Measurements from ENCODE around the gene ENAM.

Gene ENAM, protein sequence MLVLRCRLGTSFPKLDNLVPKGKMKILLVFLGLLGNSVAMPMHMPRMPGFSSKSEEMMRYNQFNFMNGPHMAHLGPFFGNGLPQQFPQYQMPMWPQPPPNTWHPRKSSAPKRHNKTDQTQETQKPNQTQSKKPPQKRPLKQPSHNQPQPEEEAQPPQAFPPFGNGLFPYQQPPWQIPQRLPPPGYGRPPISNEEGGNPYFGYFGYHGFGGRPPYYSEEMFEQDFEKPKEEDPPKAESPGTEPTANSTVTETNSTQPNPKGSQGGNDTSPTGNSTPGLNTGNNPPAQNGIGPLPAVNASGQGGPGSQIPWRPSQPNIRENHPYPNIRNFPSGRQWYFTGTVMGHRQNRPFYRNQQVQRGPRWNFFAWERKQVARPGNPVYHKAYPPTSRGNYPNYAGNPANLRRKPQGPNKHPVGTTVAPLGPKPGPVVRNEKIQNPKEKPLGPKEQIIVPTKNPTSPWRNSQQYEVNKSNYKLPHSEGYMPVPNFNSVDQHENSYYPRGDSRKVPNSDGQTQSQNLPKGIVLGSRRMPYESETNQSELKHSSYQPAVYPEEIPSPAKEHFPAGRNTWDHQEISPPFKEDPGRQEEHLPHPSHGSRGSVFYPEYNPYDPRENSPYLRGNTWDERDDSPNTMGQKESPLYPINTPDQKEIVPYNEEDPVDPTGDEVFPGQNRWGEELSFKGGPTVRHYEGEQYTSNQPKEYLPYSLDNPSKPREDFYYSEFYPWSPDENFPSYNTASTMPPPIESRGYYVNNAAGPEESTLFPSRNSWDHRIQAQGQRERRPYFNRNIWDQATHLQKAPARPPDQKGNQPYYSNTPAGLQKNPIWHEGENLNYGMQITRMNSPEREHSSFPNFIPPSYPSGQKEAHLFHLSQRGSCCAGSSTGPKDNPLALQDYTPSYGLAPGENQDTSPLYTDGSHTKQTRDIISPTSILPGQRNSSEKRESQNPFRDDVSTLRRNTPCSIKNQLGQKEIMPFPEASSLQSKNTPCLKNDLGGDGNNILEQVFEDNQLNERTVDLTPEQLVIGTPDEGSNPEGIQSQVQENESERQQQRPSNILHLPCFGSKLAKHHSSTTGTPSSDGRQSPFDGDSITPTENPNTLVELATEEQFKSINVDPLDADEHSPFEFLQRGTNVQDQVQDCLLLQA

DNA sequence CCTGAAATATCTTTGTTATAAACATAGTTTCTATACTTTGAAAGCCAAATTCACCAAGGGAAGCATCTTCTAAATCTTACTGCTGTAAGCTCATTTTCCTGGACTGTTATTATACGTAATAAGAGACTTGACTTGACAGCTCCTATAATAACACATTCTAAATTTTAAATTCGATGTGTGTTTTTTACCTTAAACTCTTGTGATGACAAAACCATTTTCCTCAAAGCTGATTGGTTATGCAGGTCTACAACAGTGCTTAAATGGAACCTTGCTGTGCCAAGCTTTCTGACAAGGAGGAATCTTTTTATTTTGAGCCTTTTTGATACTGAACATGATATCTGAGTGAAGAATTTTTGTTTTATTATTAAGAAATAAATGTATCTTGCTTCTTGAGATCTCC, at the start of gene ENAM:
ENAM (plus strand) TSS at position 301 of the 400 bp plus-strand sequence. CDS start 757 bp downstream, outside the sequence.
- Histone ChIP-seq H3K27me3 (ENCODE audit: control insufficient read depth, insufficient read depth, low read length) (no peaks in the 10 kb centered on the region), H3K27ac (ENCODE audit: low read depth, low read length) (no peak within 1 kb of the TSS), H3K36me3 (ENCODE audit: control insufficient read depth, insufficient read depth, low read length) (no peaks in the 10 kb centered on the region), H3K9ac (ENCODE audit: low read depth, low read length) (no peak within 1 kb of the TSS), H3K9me3 (ENCODE audit: control insufficient read depth, insufficient read depth, low read length) (no peaks in the 10 kb centered on the region), H3K4me3 (ENCODE audit: low read depth, low read length) (no peak within 1 kb of the TSS), H3K4me1 (ENCODE audit: control insufficient read depth, insufficient read depth, low read length) (no peaks in the 10 kb centered on the region)

DNA sequence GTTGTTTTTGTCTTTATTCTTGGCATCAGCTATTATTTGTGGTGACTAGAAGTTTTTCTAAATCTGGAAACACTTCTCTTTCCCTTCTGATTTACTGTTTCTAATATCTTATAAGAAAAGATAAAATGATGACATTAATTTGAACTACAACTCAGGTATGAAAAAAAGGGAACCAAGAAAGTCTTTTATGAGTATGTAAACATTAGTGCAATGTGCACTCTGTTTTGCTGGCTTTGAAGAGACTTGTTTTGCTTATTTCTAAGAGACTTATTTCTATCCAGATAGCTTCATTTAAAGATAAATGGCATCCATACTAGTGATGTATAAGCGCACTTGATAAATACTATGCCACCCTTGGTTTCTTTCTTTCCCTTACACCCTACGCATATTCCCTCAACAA, 46.6 kb upstream of the ENAM start:
- H3K36me3 ChIP-seq (ENCODE audit: control insufficient read depth, insufficient read depth, low read length): no peaks in the 10 kb centered on the region
- H3K27me3 ChIP-seq (ENCODE audit: control insufficient read depth, insufficient read depth, low read length): no peaks in the 10 kb centered on the region
- H3K27ac ChIP-seq (ENCODE audit: low read depth, low read length): no peak overlapping the region
- H3K4me1 ChIP-seq (ENCODE audit: control insufficient read depth, insufficient read depth, low read length): no peaks in the 10 kb centered on the region
- H3K9me3 ChIP-seq (ENCODE audit: control insufficient read depth, insufficient read depth, low read length): no peaks in the 10 kb centered on the region
- no peak overlapping the region for H3K9ac ChIP-seq (ENCODE audit: low read depth, low read length)
- no peak overlapping the region for H3K4me3 ChIP-seq (ENCODE audit: low read depth, low read length)

DNA sequence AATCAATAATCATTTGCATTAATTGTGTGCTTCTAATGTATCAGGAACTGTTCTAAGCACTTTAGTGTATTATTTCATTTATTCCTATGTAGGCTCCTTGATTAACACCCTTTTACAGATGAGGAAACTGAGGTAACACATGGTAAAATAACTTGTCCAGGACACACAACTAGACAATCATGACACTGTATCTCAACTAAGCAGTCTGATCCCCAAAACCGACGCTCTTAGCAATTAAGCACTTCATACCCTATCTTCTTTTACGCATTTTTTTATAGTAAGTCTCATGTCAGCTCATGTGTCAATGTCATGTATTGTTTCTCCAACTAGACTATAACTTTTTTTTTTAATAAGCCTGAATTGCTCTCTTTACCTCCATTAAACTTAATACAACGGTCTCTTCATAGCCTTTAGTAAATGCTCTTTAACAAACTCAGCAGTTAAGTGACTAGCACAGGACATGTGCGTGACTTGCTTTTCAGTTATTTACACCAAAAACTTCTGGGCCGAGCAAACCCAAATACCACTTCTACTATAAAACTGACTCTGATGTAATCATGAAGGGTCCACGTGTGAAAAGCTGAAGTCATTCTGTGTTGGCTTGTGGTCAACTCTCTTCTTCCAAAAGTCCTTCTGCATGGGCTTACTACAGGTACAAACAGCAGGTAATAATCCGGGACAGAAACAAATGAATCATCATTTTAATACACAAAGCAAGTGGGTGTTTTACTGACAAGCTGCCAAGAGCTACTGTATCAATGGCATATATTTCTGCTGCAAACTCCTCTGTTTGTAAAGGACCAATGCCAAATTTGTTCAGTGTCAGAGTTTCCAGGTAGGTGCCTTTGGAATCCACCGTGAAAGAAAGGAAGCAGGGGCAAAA, 44.4 kb upstream of the ENAM start:
- Histone ChIP-seq H3K36me3 (ENCODE audit: control insufficient read depth, insufficient read depth, low read length) (no peaks in the 10 kb centered on the region), H3K27ac (ENCODE audit: low read depth, low read length) (no peak overlapping the region), H3K4me1 (ENCODE audit: control insufficient read depth, insufficient read depth, low read length) (no peaks in the 10 kb centered on the region), H3K4me3 (ENCODE audit: low read depth, low read length) (no peak overlapping the region), H3K27me3 (ENCODE audit: control insufficient read depth, insufficient read depth, low read length) (no peaks in the 10 kb centered on the region), H3K9me3 (ENCODE audit: control insufficient read depth, insufficient read depth, low read length) (no peaks in the 10 kb centered on the region), H3K9ac (ENCODE audit: low read depth, low read length) (no peak overlapping the region)

DNA sequence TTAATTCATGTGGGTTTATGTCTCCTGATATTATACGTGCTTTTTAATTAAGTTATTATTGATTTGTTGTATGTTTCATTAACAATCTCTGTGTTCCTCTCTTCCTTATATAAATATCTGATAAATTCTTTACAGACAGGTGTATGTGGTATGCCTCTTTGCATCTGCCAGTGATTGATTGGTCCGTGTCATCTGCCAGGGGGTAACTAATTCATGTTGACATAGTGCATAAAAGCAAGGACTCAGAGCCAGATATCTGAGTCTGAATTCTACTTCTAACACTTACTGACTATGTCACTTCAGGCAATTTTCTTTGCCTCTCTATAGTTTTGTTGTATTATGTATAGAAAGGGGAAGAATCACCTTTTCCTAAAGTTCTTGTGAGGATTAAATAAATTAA, 41.7 kb upstream of the ENAM start:
- Histone ChIP-seq H3K9me3 (ENCODE audit: control insufficient read depth, insufficient read depth, low read length) (no peaks in the 10 kb centered on the region), H3K27me3 (ENCODE audit: control insufficient read depth, insufficient read depth, low read length) (no peaks in the 10 kb centered on the region), H3K27ac (ENCODE audit: low read depth, low read length) (no peak overlapping the region)

DNA sequence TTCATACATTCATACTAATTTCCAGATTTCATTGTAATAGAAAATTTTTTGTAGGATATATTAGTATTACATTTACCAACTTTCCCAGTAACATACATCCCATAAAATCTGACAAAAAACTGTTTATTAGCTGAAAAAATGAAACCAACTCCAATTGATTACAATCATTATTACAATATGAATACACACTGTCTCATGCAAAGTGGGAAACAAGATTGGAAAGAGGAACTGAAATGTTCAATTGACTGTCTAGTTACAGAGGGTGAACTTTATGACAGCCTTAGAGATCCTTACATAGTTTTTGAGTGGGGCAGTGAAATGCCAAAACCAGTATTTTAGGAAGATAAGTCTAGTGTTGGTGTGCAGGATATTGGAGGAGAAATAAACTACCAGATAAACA, 38.8 kb upstream of the ENAM start:
- H3K9me3 ChIP-seq (ENCODE audit: control insufficient read depth, insufficient read depth, low read length): no peaks in the 10 kb centered on the region
- H3K4me3 ChIP-seq (ENCODE audit: low read depth, low read length): no peak overlapping the region
- H3K27me3 ChIP-seq (ENCODE audit: control insufficient read depth, insufficient read depth, low read length): no peaks in the 10 kb centered on the region
- no peaks in the 10 kb centered on the region for H3K36me3 ChIP-seq (ENCODE audit: control insufficient read depth, insufficient read depth, low read length)
- no peak overlapping the region for H3K9ac ChIP-seq (ENCODE audit: low read depth, low read length)
- H3K27ac ChIP-seq (ENCODE audit: low read depth, low read length): no peak overlapping the region
- H3K4me1 ChIP-seq (ENCODE audit: control insufficient read depth, insufficient read depth, low read length): no peaks in the 10 kb centered on the region

More for the DNA sequence above, 41.7 kb upstream of the ENAM start:
- Histone ChIP-seq H3K36me3 (ENCODE audit: control insufficient read depth, insufficient read depth, low read length) (no peaks in the 10 kb centered on the region), H3K4me1 (ENCODE audit: control insufficient read depth, insufficient read depth, low read length) (no peaks in the 10 kb centered on the region), H3K9ac (ENCODE audit: low read depth, low read length) (no peak overlapping the region), H3K4me3 (ENCODE audit: low read depth, low read length) (no peak overlapping the region)

DNA sequence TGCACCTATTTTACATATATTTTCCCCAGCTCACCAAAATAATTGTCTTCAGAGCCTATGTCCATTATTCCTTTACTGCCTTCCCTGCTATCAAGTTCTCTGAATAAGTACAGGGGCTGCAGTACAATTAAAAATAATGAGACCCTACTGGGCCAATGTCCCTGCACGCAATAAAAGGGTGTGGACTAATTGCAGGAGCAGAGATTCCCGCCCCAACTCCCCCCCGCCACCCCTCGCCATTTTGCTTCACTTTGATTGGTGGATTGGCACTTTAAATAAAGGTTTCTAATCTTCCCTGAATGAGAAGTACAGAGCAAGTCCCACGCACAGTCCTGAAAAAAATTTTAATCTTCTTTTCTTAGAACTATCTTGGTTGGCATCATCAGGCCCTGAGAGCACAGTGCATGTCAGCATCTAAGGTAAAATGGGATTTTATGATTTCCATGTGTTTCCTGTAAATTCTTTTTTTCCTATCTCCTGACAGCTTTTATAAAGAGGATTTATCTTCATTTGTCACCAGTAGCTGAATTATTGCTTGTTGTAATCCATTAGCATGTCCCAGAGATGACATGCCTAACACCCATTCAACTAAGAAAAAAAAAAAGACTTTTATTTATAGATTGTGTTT, 36.5 kb upstream of the ENAM start, which contains the start of gene AMBN:
AMBN (plus strand) TSS at position 302 of the 628 bp plus-strand sequence; CDS start at position 405, 103 bp downstream.
- no peaks in the 10 kb centered on the region for H3K36me3 ChIP-seq (ENCODE audit: control insufficient read depth, insufficient read depth, low read length)
- no peak within 1 kb of the TSS for H3K27ac ChIP-seq (ENCODE audit: low read depth, low read length)
- no peaks in the 10 kb centered on the region for H3K9me3 ChIP-seq (ENCODE audit: control insufficient read depth, insufficient read depth, low read length)
- no peaks in the 10 kb centered on the region for H3K4me1 ChIP-seq (ENCODE audit: control insufficient read depth, insufficient read depth, low read length)
- no peak within 1 kb of the TSS for H3K9ac ChIP-seq (ENCODE audit: low read depth, low read length)
- H3K27me3 ChIP-seq (ENCODE audit: control insufficient read depth, insufficient read depth, low read length): no peaks in the 10 kb centered on the region
- H3K4me3 ChIP-seq (ENCODE audit: low read depth, low read length): no peak within 1 kb of the TSS

DNA sequence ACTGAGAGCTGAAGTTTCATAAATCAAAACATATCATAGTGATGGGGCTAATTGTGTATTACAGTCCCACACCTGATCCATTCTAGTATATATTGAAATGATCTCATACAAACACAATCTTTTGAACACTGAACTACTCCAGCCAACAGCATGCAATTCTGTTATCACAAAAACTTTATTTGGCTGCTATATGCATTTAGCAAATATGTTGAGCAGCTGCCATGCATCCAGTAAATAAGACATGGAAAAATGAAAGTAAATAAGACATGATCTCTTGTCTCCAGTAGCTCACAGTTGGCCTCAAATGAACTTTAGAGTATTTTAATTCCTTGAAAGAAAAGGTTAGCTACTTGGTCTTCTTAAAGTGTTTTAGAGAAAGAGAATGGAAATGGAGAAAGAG, 34.3 kb upstream of the ENAM start:
- no peak overlapping the region for H3K9ac ChIP-seq (ENCODE audit: low read depth, low read length)
- no peaks in the 10 kb centered on the region for H3K4me1 ChIP-seq (ENCODE audit: control insufficient read depth, insufficient read depth, low read length)
- no peak overlapping the region for H3K4me3 ChIP-seq (ENCODE audit: low read depth, low read length)
- H3K27me3 ChIP-seq (ENCODE audit: control insufficient read depth, insufficient read depth, low read length): no peaks in the 10 kb centered on the region
- H3K27ac ChIP-seq (ENCODE audit: low read depth, low read length): no peak overlapping the region
- H3K36me3 ChIP-seq (ENCODE audit: control insufficient read depth, insufficient read depth, low read length): no peaks in the 10 kb centered on the region
- no peaks in the 10 kb centered on the region for H3K9me3 ChIP-seq (ENCODE audit: control insufficient read depth, insufficient read depth, low read length)

DNA sequence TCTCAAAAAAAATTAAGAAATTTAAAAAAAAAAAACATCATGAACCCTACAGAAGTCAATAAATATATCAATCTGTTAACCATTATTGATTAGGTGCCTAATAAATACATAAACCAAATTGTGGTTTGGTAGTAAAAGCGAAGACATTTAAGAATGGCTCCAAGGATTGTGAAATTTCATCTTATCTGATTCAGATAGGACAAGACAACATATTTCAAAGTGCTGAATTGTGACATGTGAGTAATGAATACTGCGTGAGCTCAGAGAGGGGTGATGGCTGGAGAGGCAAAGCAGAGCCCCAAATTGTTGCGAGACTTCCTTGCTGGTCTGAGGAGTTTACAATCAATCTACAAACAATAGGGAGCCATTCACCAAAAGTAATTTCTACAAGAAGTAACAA, 28.2 kb upstream of the ENAM start:
- Histone ChIP-seq H3K36me3 (ENCODE audit: control insufficient read depth, insufficient read depth, low read length) (no peaks in the 10 kb centered on the region), H3K27me3 (ENCODE audit: control insufficient read depth, insufficient read depth, low read length) (no peaks in the 10 kb centered on the region), H3K4me1 (ENCODE audit: control insufficient read depth, insufficient read depth, low read length) (no peaks in the 10 kb centered on the region), H3K9me3 (ENCODE audit: control insufficient read depth, insufficient read depth, low read length) (no peaks in the 10 kb centered on the region), H3K27ac (ENCODE audit: low read depth, low read length) (no peak overlapping the region), H3K9ac (ENCODE audit: low read depth, low read length) (no peak overlapping the region), H3K4me3 (ENCODE audit: low read depth, low read length) (no peak overlapping the region)

DNA sequence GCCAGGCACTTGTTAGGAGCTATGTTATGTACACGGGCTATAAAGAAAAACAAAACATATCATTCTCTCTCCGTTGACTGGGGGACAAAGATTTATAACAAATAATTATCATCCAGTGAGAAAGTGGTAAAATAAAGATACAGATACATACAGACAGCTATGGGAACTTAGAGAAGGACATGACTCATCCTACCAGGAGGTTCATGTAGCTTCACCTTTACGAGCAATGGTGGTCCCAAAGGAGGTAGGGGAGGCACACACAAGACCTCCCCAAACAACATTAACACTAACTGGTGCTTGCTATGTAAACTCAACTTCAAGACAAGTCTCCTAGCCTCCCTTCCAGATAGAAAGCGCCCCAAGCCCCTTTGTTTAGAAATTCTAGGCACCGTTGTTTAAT, 27.6 kb upstream of the ENAM start:
- no peaks in the 10 kb centered on the region for H3K27me3 ChIP-seq (ENCODE audit: control insufficient read depth, insufficient read depth, low read length)
- H3K4me1 ChIP-seq (ENCODE audit: control insufficient read depth, insufficient read depth, low read length): no peaks in the 10 kb centered on the region
- H3K9ac ChIP-seq (ENCODE audit: low read depth, low read length): no peak overlapping the region
- H3K27ac ChIP-seq (ENCODE audit: low read depth, low read length): no peak overlapping the region
- H3K4me3 ChIP-seq (ENCODE audit: low read depth, low read length): no peak overlapping the region
- H3K9me3 ChIP-seq (ENCODE audit: control insufficient read depth, insufficient read depth, low read length): no peaks in the 10 kb centered on the region
- H3K36me3 ChIP-seq (ENCODE audit: control insufficient read depth, insufficient read depth, low read length): no peaks in the 10 kb centered on the region
